Measurements from ENCODE around the gene NEIL1.

The NEIL1 gene

GRCh38 chr15:75403892-75404291 lies 57.1 kb downstream of the NEIL1 start:
- no peak overlapping the region for H3K4me3 ChIP-seq (ENCODE audit: low read depth, low read length)
- DNase-seq (ENCODE audit: low read depth, low spot score), result no peak
- CTCF ChIA-PET, result interaction anchor here (0.9 kb wide), 1 partner anchor 10 kb away, joined by 3 read pairs; no protein-coding TSS in a partner anchor
- POLR2A ChIA-PET, result no interaction called here
- TF ChIP-seq, protein P1, sequence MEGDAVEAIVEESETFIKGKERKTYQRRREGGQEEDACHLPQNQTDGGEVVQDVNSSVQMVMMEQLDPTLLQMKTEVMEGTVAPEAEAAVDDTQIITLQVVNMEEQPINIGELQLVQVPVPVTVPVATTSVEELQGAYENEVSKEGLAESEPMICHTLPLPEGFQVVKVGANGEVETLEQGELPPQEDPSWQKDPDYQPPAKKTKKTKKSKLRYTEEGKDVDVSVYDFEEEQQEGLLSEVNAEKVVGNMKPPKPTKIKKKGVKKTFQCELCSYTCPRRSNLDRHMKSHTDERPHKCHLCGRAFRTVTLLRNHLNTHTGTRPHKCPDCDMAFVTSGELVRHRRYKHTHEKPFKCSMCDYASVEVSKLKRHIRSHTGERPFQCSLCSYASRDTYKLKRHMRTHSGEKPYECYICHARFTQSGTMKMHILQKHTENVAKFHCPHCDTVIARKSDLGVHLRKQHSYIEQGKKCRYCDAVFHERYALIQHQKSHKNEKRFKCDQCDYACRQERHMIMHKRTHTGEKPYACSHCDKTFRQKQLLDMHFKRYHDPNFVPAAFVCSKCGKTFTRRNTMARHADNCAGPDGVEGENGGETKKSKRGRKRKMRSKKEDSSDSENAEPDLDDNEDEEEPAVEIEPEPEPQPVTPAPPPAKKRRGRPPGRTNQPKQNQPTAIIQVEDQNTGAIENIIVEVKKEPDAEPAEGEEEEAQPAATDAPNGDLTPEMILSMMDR (IDR thresholded peaks at IDR 0.05; ENCODE audit: insufficient read depth, low read length, missing control alignments), result no peak

All from AG04449 (cell line).